Tibial nerve (tissue), 3 donors: Measurements from ENCODE around the gene SGPP1.

ENCODE experiments used
- POLR2A ChIP-seq, 2 donors: fragments of 450-650 bp; IDR thresholded peaks; one replicate each; pipeline ENCODE4 v1.6.1; 2017; ENCODE audit warnings: antibody characterized with exemption in 2 of 2, mild to moderate bottlenecking in 2 of 2, moderate library complexity in 2 of 2
- TF ChIP-seq, protein P1 (sequence below), 5 experiments: fragments of 200-600 bp in 3 of 5; fragments of 450-650 bp in 2 of 5; sonication (generic) in 3 of 5; IDR thresholded peaks; one replicate each; pipeline ENCODE4 v1.5.1; 2016 to 2019; ENCODE audit warnings: antibody characterized with exemption in 5 of 5, mild to moderate bottlenecking in 3 of 5, moderate library complexity in 2 of 5

GRCh38 chr14:63761351-63762117 is 33.7 kb upstream of the SGPP1 start:
- TF ChIP-seq, protein P1, sequence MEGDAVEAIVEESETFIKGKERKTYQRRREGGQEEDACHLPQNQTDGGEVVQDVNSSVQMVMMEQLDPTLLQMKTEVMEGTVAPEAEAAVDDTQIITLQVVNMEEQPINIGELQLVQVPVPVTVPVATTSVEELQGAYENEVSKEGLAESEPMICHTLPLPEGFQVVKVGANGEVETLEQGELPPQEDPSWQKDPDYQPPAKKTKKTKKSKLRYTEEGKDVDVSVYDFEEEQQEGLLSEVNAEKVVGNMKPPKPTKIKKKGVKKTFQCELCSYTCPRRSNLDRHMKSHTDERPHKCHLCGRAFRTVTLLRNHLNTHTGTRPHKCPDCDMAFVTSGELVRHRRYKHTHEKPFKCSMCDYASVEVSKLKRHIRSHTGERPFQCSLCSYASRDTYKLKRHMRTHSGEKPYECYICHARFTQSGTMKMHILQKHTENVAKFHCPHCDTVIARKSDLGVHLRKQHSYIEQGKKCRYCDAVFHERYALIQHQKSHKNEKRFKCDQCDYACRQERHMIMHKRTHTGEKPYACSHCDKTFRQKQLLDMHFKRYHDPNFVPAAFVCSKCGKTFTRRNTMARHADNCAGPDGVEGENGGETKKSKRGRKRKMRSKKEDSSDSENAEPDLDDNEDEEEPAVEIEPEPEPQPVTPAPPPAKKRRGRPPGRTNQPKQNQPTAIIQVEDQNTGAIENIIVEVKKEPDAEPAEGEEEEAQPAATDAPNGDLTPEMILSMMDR (IDR thresholded peaks at IDR 0.05) = no peak
- TF ChIP-seq POLR2A (IDR thresholded peaks at IDR 0.05) = no peak
